IPS DF 4.7 (cell line): Measurements from ENCODE around the gene ASCL2.

ENCODE experiments used
- DNase-seq: peaks from one replicate; pipeline ENCODE4 v3.0.0-alpha.2; 2013; ENCODE audit warnings: low spot score; ENCODE audit errors: extremely low read depth

Gene ASCL2

DNA sequence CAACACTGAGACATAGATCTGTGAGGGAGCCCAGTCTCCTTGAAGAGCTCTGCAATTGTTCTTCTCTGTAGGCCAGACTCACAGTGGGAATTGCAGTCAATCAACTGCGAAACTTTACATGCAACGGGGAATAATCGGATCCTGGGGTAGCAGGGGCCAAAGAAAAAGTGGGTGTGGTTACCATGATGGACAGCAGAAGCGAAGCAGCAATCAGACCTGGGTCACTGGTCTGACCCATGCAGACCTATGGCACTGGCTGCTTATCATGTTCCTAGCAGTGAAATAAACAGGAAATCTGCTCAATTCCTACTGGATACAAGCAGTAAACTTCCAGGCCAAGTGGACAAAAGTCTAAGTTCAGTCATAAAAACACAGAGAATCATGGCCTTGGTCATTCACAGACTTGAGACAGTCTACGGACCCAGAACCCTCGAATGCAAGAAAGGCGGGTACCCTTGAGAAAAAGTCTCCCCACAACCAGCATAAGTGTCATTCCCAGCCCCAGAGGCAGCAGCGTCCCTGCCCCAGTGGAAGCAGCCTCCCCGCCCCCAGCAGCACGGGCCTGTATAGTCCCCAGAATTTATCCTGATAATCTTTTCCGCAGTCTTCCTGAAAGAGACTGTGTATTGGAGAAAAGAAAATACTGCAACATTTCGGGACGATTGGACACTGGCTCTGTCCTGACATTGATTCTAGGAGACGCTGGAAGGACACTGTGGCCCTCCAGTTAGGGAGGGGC lies 34.6 kb downstream of the ASCL2 start:
- DNase-seq: no peak

DNA sequence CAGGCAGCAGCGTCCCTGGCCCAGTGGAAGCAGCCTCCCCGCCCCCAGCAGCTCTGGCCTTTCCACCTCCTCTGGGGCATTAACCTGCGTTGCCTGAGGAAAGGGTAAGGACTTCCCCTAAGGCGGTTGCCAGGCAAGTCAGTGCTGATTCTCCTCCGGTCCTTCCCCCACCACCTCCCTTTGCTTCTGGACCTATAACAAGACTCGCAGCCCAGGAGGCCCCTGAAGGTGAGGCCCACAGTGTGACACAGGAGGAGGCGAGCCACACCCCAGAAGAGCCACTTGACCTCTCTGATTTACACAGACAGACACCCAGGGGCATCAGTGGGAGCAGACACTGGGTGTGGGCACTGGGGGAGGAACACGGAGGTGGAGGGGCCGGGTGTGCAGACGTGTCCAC lies 35.4 kb downstream of the ASCL2 start:
- no peak for DNase-seq

DNA sequence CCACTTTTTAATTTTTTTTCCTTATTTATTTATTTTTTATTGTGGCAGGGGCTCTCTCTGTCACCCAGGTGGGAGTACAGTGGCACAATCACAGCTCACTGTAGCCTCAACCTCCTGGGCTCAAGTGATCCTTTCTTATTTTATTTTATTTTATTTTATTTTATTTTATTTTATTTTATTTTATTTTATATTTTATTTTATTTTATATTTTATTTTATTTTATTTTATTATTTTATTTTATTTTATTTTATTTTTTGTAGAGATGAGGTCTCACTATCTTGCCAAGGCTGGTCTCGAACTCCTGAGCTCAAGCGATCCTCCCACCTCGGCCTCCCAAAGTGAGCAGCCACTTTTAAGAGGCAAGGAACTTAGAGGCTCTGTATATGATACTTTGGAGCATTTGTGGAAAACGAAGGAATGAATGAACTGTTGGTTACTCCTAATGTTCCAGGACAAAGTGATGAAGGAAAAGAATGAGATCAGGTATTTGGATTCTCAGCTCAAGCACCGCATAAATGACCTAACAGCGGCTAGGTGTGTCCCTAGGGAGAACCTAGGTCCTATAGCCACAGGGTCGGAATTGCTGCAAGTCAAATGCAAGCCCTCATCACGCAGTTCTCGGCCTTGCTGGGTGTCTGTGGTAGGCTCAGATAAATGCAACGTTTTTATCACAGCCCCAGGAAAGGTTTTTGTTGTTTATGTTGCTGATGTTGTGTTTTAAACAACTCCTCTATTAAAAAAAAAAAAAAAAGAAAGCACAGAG lies 36.5 kb downstream of the ASCL2 start:
- DNase-seq: no peak

DNA sequence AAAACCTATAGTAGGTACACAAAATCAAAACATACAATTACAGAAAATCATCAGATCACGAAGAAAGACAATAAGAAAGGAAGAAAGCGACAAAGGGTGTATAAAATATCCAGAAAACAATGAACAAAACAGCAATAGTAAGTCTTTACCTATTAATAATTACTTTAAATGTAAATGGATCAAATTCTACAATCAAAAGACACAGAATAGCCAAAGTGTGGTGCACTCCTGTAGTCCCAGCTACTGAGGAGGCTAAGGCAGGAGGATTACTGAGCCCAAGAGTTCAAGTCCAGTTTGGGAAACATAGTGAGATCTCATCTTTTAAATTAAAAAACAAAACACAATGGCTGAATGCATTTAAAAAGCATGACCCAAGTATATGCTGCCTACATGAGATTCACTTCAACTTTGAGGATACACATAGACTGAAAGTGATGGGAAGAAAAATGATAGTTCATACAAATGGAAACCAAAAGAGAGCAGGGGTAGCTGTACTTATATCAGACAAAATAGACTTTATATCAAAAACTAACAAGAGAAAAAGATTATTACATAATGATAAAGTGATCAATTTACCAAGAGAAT lies 40.6 kb downstream of the ASCL2 start:
- DNase-seq: no peak

DNA sequence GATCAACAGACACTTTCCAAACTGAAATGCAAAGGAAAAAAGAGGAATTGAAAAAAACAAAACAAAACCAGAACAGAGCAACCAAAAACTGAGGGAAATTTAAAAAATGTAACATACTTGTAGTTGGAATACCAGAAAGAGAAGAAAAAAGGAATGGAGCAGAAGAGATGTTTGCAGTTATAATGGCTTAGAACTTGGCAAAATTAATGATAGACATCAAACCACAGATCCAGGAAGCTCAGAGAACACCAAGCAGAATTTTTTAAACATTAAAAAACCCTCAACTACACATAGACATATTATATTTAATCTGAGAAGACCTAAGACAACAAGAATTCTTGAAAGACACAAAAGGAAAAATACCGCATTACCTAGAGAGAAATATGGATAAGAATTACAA lies 46.1 kb downstream of the ASCL2 start:
- no peak for DNase-seq

DNA sequence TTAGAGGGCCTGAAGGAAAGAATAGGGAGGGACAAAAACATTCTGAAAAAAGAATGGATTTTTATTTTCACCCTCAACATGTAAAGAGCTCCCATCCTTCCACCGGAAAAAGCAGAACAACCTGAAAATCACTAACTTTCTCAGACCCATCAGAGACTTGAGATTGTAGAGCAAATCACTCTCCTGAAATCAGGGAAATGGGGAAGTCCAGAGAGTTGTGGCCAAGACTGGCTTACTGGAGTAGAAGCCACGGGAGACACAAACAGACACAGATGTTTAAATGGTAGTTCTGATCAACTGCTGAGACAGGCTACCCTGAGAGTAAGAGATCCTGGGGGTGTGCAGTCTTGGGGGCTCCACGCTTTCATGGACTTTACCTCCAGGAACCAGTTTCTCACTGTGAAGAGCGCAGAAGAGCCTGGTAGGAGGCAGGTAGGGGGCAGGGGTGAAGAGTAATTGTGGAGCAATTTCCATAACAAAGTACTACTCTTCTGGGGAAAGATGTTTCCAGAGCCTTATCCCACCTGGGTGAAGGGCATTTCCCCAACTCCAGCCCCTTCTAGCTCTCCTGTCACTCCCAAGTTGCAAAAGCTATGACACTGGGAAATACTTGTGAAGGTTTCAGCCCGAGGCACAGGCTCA lies 47.1 kb downstream of the ASCL2 start:
- DNase-seq: no peak

DNA sequence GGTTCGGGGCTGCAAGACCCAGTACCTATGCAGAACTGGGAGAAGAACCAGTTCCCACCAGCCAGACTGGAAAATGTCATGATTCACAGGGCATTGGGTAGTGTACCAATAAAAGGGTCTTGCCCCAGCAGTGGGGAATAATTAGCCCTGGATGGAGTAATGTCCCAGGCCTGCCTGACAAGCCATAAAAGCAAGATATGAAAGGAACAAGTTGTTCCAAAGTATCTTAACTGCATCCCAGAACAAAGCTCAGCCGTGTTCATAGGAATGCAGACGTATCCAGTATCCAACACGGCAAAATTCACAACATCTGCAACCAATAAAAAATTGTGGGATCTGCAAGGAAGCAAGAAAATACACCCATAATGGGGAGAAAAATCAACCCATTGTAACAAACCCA lies 47.9 kb downstream of the ASCL2 start:
- no peak for DNase-seq

DNA sequence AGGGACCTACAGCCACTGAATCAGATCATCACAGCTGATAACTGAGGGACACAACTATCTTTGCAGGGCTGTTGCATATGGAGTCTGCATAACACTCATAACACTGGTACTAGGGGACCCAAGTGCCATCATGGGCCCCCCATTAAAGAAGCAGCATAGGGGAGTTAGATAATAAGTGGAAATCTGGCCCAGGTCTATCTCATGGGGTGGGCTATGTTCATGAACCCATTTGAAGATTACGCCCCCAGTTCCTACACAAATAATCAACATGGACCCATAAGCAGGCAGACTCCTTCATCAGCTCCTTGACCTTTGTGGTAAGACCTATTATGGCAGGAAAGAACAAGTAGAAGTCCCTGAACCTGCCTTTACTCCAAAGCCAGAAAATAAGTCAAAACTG lies 48.8 kb downstream of the ASCL2 start:
- no peak for DNase-seq

DNA sequence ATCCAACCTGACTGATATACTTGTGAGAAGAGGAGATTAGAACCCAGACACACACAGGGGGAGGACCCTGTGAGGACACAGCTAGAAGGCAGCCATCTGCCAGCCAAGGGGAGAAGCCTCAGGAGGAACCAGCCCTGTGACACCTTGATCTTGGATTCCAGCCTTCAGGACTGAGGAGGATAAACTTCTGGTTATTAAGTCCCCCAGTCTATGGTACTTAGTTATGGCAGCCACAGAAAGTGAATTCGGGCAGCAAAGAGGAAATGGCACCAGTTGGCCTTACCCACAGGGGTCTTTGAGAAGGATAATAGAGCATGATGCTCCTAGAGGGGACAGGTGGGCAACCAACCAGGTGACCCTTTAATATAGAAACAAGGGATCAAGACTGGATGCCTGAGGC lies 49.4 kb downstream of the ASCL2 start:
- no peak for DNase-seq

DNA sequence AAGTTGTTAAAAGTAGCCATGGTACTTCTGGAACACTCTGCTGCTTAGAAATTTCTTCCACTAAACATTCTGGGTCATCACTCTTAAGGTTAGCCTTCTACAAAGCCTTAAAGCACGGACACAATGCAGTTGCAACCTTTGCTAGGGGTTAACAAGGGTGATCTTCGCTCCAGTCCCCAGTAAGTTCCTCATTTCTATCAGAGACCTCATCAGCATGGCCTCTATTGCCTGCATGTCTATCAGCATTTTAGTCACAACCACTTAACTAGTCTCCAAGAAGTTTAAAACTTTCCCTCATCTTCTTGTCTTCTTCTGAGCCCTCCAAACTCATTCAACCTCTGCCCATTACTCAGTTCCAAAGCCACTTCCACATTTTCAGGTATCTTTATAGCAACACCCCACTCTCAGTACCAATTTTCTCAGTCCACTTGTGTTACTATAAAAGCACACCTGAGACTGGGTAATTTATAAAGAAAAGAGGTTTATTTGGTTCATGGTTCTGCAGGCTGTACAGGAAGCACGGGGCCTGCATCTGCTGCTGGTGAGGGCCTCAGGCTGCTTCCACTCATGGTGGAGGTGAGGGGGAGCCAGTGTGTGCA lies 50.1 kb downstream of the ASCL2 start:
- no peak for DNase-seq

DNA sequence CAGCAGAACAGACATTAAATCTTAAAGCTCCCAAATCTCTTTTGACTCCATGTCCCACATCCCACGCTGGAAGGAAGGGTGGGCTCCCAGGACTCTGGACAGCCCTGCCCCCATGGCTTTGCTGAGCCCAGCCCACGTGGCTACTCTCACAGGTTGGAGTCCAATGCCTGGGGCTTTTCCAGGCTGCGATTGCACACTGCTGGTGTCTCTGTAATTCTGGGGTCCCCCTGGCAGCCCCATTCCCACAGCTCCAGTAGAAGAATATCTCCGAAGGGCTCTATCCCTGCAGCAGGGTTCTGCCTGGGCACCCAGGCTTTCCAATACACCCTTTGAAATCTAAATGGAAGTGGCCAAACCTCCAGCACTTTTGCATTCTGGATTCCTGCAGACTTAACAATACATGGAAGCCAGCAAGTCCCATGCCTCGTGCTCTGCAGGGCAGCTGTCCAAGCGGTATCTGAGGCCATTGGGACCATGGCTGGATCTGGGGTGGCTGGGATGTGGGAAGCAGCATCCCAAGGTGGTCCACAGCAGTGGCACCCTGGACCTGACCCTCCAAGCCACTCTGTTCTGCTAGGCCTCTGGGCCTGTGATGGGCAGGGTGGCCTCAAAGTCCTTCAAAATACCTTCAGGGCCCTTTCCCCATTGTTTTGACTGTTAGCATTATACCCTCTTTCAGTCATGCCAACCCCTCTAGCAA lies 50.9 kb downstream of the ASCL2 start:
- no peak for DNase-seq
